ENCODE data around the gene PLCB1. TPM values are rescaled to one million over a fixed set of nuclear protein-coding genes. Genes with fewer than 3 reads are reported as not detected.
"Not testable (repeated sequence)": the region's sequence is repeated elsewhere in the genome, so short reads cannot be mapped to it uniquely, and the experiment has no call there.

Gene PLCB1
- total RNA-seq, 1 experiment from 2014 or later: 11.3 TPM

DNA sequence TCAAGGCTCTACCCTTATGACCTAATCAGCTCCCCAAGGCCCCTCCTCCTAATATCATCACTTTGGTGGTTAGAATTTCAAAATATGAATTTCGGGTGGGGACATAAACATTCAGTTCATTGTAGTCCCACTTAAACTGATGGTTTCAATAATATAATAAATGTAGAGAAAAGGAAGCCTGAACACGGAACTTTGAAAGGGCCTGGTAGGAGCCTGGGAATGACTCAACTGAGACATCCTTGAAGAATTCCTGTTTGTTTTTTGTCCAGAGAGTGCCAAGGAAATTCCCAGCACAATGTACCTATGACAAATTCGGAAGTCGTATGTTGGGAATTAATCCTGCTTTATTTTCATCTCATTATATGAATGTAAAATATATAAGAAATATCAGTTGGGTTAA, 457.9 kb downstream of the PLCB1 start:
- CTCF ChIA-PET: no interaction called here
- ATAC-seq (no peak), DNase-seq (ENCODE audit: low spot score) (no peak)
- POLR2A ChIA-PET: no interaction called here
- Mint-ChIP-seq H3K36me3 (no peaks in the 10 kb centered on the region), H3K4me1 (peaks cover 6% of the 10 kb centered on the region), H3K27me3 (ENCODE audit: low read depth) (no peaks in the 10 kb centered on the region), H3K9me3 (peaks cover 8% of the 10 kb centered on the region; the same call in 1 of the 2 replicates), H3K4me3 (no peak overlapping the region), H3K27ac (no peak overlapping the region)
- TF ChIP-seq HMGA2 (CRISPR knock-in tag; IDR thresholded peaks at IDR 0.05) (no peak), ZNF317 (CRISPR knock-in tag; IDR thresholded peaks at IDR 0.05; ENCODE audit: borderline replicate concordance, low read depth) (no peak), ZNF416 (CRISPR knock-in tag; IDR thresholded peaks at IDR 0.05) (no peak), NFYB (CRISPR knock-in tag; conservative IDR thresholded peaks at IDR 0.05; ENCODE audit: low read depth) (no peak), ZNF232 (CRISPR knock-in tag; IDR thresholded peaks at IDR 0.05) (no peak), RORB (CRISPR knock-in tag; IDR thresholded peaks at IDR 0.05) (no peak), SMAD4 (CRISPR knock-in tag; IDR thresholded peaks at IDR 0.05) (no peak), EMX1 (CRISPR knock-in tag; IDR thresholded peaks at IDR 0.05) (no peak)
- TF ChIP-seq, protein P1, sequence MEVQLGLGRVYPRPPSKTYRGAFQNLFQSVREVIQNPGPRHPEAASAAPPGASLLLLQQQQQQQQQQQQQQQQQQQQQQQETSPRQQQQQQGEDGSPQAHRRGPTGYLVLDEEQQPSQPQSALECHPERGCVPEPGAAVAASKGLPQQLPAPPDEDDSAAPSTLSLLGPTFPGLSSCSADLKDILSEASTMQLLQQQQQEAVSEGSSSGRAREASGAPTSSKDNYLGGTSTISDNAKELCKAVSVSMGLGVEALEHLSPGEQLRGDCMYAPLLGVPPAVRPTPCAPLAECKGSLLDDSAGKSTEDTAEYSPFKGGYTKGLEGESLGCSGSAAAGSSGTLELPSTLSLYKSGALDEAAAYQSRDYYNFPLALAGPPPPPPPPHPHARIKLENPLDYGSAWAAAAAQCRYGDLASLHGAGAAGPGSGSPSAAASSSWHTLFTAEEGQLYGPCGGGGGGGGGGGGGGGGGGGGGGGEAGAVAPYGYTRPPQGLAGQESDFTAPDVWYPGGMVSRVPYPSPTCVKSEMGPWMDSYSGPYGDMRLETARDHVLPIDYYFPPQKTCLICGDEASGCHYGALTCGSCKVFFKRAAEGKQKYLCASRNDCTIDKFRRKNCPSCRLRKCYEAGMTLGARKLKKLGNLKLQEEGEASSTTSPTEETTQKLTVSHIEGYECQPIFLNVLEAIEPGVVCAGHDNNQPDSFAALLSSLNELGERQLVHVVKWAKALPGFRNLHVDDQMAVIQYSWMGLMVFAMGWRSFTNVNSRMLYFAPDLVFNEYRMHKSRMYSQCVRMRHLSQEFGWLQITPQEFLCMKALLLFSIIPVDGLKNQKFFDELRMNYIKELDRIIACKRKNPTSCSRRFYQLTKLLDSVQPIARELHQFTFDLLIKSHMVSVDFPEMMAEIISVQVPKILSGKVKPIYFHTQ (CRISPR knock-in tag; IDR thresholded peaks at IDR 0.05): no peak
- TF ChIP-seq, protein P2, sequence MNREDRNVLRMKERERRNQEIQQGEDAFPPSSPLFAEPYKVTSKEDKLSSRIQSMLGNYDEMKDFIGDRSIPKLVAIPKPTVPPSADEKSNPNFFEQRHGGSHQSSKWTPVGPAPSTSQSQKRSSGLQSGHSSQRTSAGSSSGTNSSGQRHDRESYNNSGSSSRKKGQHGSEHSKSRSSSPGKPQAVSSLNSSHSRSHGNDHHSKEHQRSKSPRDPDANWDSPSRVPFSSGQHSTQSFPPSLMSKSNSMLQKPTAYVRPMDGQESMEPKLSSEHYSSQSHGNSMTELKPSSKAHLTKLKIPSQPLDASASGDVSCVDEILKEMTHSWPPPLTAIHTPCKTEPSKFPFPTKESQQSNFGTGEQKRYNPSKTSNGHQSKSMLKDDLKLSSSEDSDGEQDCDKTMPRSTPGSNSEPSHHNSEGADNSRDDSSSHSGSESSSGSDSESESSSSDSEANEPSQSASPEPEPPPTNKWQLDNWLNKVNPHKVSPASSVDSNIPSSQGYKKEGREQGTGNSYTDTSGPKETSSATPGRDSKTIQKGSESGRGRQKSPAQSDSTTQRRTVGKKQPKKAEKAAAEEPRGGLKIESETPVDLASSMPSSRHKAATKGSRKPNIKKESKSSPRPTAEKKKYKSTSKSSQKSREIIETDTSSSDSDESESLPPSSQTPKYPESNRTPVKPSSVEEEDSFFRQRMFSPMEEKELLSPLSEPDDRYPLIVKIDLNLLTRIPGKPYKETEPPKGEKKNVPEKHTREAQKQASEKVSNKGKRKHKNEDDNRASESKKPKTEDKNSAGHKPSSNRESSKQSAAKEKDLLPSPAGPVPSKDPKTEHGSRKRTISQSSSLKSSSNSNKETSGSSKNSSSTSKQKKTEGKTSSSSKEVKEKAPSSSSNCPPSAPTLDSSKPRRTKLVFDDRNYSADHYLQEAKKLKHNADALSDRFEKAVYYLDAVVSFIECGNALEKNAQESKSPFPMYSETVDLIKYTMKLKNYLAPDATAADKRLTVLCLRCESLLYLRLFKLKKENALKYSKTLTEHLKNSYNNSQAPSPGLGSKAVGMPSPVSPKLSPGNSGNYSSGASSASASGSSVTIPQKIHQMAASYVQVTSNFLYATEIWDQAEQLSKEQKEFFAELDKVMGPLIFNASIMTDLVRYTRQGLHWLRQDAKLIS (CRISPR knock-in tag; IDR thresholded peaks at IDR 0.05; ENCODE audit: borderline replicate concordance): no peak

DNA sequence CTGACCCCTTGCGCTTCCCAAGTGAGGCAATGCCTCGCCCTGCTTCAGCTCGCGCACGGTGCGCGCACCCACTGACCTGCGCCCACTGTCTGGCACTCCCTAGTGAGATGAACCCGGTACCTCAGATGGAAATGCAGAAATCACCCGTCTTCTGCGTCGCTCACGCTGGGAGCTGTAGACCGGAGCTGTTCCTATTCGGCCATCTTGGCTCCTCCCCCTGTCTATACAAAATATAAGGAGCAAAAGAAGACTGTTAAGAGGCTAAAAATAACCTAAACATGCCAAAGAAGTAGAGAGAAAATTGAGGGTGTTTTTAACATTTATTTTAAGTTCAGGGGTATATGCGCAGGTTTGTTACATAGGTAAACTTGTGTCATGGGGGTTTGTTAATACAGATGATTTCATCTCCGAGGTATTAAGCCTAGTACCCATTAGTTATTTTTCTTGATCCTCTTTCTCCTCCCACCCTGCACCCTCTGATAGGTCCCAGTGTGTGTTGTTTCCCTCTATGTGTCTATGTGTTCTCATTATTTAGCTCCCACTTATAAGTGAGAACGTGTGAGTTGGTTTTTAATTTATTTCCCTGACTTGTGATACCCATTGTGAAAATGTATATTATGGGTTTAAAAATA, 469.0 kb downstream of the PLCB1 start:
- peaks cover 22% of the 10 kb centered on the region for H3K4me1 Mint-ChIP-seq
- H3K9me3 Mint-ChIP-seq; POLR2A ChIA-PET; ATAC-seq; H3K27me3 Mint-ChIP-seq (ENCODE audit: low read depth); DNase-seq (ENCODE audit: low spot score); H3K36me3 Mint-ChIP-seq: not testable (repeated sequence)
- H3K27ac Mint-ChIP-seq: peak overlapping the region; percentile 68
- peak overlapping the region; percentile 81 for H3K4me3 Mint-ChIP-seq
- CTCF ChIA-PET: interaction anchor here (0.9 kb wide), 1 partner anchor 120 kb away, joined by 3 read pairs; no protein-coding TSS in a partner anchor

DNA sequence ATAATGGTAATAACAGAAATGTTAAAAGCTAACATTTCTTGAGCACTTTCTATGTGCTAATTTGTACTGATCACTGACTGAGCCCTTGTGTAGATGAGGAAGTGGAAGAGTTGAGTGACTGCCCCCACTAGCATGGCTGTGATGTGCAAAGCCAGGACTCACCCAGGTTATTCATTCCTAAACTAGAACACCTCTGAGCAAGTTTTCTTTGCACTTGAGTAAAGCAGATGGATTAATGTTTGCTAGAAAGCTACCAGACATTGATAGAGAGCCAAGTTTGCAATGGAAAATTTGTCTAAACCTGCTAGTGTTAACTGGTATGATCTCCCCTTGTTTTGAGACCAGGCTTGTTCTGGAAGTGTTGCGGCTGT, 469.5 kb downstream of the PLCB1 start:
- TF ChIP-seq ZNF263 (CRISPR knock-in tag; IDR thresholded peaks at IDR 0.05; ENCODE audit: low read depth): no peak
- TF ChIP-seq, protein P3, sequence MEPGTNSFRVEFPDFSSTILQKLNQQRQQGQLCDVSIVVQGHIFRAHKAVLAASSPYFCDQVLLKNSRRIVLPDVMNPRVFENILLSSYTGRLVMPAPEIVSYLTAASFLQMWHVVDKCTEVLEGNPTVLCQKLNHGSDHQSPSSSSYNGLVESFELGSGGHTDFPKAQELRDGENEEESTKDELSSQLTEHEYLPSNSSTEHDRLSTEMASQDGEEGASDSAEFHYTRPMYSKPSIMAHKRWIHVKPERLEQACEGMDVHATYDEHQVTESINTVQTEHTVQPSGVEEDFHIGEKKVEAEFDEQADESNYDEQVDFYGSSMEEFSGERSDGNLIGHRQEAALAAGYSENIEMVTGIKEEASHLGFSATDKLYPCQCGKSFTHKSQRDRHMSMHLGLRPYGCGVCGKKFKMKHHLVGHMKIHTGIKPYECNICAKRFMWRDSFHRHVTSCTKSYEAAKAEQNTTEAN (CRISPR knock-in tag; IDR thresholded peaks at IDR 0.05): no peak
- Mint-ChIP-seq H3K9me3 (peaks cover 7% of the 10 kb centered on the region), H3K4me1 (peaks cover 22% of the 10 kb centered on the region), H3K36me3 (0 out of 2 replicates have a peak, but pooled peaks cover 5% of the 10 kb centered on the region), H3K4me3 (peak overlapping the region; percentile 81), H3K27ac (0 out of 2 replicates have a peak overlapping the region, but pooled peaks have one; percentile 6), H3K27me3 (ENCODE audit: low read depth) (no peaks in the 10 kb centered on the region)
- ChIA-PET POLR2A (no interaction called here), CTCF (interaction anchor here (0.9 kb wide), 1 partner anchor 119 kb away, joined by 3 read pairs; no protein-coding TSS in a partner anchor)
- ATAC-seq (no peak), DNase-seq (ENCODE audit: low spot score) (no peak)

Data from WTC11 (cell line).